WERI-Rb-1 (cell line): Measurements from ENCODE around the gene GNAQ.

ENCODE experiments used
- DNase-seq: peaks from one replicate; pipeline ENCODE4 v3.0.0-alpha.2; 2020
- H3K27ac ChIP-seq: fragments of 250-450 bp; sonication (Bioruptor Pico); 2 replicates; pipeline ENCODE4 v1.5.1; 2020; ENCODE audit warnings: mild to moderate bottlenecking, moderate library complexity
- H3K27me3 ChIP-seq: fragments of 250-450 bp; sonication (Bioruptor Pico); 2 replicates; pipeline ENCODE4 v1.5.1; 2021; ENCODE audit warnings: mild to moderate bottlenecking, low read depth, moderate library complexity; ENCODE audit not compliant: insufficient read depth, severe bottlenecking
- H3K36me3 ChIP-seq: fragments of 250-450 bp; sonication (Bioruptor Pico); 2 replicates; pipeline ENCODE4 v1.5.1; 2020; ENCODE audit warnings: mild to moderate bottlenecking, moderate library complexity
- H3K4me3 ChIP-seq: 2 replicates; pipeline ENCODE4 v1.5.1; 2011; ENCODE audit warnings: low read depth, mild to moderate bottlenecking, control low read depth, low read length
- H3K9me3 ChIP-seq: fragments of 250-450 bp; sonication (Bioruptor Pico); 2 replicates; pipeline ENCODE4 v1.5.1; 2021; ENCODE audit warnings: mild to moderate bottlenecking, moderate library complexity; ENCODE audit not compliant: severe bottlenecking
- TF ChIP-seq, protein P1 (sequence below): IDR thresholded peaks from 2 replicates; pipeline ENCODE4 v1.5.1; 2011; ENCODE audit warnings: low read depth, mild to moderate bottlenecking, control low read depth, inconsistent platforms, low read length

The GNAQ gene

DNA sequence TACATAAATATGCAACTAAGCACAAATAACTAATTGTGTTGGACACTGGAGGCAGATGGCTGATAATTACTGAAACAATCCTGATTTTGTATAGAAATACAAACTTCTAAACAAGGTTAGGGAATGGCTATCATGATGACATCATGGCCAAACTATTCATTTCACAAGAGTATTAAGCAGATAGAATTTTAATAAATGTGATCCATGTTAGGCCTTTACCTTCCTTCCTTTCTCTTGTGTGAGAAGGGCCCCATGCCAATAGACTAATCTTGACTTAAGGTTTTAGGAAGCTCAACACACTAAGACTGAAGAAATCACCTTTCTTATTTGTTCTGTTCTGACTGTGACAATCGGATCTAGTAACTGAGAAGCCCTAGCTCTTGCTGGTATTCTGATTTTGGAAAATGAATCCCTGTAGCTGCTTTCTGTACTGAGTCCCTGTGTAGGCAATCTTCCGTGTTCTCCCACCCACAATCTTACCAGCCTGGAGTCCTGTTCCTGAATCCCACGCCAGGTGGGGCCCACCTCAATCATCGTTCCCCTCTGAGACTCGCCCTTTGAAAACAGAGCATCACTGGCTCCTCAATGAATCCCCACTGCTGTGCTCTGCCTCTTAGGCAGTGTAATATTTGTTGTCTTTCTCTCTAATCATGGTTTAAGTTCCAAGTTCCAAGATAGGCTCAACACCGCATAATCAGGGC, 214.8 kb downstream of the GNAQ start:
- Histone ChIP-seq H3K36me3 (no peaks in the 10 kb centered on the region), H3K4me3 (no peak overlapping the region), H3K27ac (no peak overlapping the region), H3K9me3 (no peaks in the 10 kb centered on the region), H3K27me3 (no peaks in the 10 kb centered on the region)
- TF ChIP-seq, protein P1, sequence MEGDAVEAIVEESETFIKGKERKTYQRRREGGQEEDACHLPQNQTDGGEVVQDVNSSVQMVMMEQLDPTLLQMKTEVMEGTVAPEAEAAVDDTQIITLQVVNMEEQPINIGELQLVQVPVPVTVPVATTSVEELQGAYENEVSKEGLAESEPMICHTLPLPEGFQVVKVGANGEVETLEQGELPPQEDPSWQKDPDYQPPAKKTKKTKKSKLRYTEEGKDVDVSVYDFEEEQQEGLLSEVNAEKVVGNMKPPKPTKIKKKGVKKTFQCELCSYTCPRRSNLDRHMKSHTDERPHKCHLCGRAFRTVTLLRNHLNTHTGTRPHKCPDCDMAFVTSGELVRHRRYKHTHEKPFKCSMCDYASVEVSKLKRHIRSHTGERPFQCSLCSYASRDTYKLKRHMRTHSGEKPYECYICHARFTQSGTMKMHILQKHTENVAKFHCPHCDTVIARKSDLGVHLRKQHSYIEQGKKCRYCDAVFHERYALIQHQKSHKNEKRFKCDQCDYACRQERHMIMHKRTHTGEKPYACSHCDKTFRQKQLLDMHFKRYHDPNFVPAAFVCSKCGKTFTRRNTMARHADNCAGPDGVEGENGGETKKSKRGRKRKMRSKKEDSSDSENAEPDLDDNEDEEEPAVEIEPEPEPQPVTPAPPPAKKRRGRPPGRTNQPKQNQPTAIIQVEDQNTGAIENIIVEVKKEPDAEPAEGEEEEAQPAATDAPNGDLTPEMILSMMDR = no peak
- DNase-seq = no peak

DNA sequence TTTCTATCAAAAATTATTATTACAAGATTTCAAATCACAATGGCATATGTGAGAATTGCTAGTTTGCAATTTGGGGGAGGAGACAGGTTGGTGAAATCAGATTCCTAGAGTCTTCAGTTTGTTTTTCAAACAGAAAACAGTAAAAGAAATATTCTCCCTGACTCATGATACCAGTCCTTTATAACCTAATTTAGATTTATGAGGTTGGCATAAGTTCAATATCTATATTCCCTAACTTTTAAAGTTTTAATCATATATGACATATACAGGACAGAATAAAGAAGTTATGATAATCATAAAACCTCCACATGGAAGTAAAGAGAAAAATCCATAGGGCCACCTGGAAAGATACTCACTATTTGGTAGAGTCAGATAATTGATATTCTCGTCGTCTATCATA, 216.4 kb downstream of the GNAQ start:
- Histone ChIP-seq H3K9me3 (no peaks in the 10 kb centered on the region), H3K36me3 (no peaks in the 10 kb centered on the region), H3K27ac (no peak overlapping the region), H3K4me3 (no peak overlapping the region), H3K27me3 (no peaks in the 10 kb centered on the region)
- no peak for DNase-seq
- TF ChIP-seq, protein P1 = no peak

DNA sequence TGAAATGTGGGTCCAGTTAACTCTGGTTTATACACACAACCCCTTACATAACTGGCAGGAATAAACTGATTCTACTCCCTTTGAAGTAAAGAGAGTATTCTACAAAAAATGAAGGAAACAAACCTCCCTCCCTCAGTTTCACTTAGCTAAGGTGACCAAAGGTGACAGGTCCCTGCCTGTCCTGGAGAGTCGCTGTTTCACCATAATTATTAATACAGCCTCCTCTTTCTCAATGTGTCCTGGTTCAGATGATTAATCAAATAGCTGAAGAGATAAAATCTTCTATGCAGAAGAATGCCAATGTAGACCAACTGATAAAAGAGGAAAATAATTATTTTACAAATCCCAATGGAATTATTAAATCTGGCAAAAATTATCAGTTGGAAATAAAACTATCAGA, 219.8 kb downstream of the GNAQ start:
- H3K27me3 ChIP-seq = no peaks in the 10 kb centered on the region
- H3K27ac ChIP-seq = no peak overlapping the region
- no peak for DNase-seq
- H3K36me3 ChIP-seq = no peaks in the 10 kb centered on the region
- no peaks in the 10 kb centered on the region for H3K9me3 ChIP-seq
- TF ChIP-seq, protein P1 = no peak
- no peak overlapping the region for H3K4me3 ChIP-seq

DNA sequence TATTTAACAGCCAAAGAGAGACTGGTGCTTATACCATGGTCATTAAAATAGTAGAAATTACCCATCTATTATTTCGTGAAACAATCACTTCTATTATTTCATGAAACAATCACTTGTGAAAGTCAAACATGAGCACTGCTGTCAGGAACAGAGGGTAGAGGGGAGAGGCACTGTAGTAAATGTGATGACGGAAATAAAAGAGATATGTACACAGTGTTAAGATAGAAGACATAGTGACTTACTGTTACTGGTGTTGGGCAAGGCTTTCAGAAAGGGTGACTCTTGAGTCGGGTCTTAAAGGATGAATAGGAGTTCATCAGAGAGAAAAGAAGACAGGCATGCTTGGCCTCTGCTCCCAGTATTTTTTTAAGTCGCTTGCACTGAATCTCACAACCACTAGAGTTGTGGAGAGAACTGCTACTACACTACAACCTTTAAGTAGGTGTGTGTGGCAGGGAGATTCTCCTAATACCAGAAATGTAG, 220.9 kb downstream of the GNAQ start:
- Histone ChIP-seq H3K4me3 (no peak overlapping the region), H3K27ac (no peak overlapping the region), H3K9me3 (no peaks in the 10 kb centered on the region), H3K36me3 (no peaks in the 10 kb centered on the region), H3K27me3 (no peaks in the 10 kb centered on the region)
- TF ChIP-seq, protein P1 = no peak
- DNase-seq = no peak

DNA sequence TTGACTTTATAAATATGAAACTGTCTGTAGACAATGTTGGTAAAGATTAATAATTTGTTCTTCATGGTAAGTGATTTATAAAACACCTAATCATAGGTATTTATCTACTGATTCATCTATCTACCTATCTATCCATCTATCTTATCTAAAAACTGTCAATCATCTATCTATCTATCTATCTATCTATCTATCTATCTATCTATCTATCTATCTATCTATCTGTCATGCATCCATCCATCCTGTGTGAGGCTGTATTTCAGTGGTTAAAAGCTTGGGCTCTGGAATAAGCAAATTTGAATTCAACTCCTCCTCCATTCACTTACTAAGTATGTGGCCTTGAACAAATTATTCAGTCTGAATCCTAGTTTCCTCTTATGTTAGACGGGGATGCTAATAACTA, 221.6 kb downstream of the GNAQ start:
- TF ChIP-seq, protein P1 = no peak
- Histone ChIP-seq H3K36me3 (no peaks in the 10 kb centered on the region), H3K27ac (no peak overlapping the region), H3K4me3 (no peak overlapping the region), H3K9me3 (no peaks in the 10 kb centered on the region), H3K27me3 (no peaks in the 10 kb centered on the region)
- no peak for DNase-seq

DNA sequence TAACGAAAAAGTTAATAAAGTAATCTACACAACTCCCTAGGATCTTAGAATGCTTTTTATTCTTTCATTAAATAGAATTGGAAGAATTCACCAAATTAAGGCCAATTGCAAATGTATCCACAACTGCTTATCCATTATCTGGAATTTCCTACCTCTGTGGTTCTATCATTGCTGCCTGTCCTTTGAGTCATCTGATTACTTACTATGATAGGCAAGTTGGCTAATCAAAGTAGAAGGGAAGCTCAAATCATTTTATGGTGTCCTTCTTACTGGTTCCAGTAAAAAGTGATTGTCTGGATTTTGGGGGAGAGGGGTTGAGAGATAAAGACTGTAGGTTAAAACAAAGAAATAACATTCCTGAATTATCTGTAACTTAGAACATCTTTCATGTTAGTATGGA, 222.1 kb downstream of the GNAQ start:
- Histone ChIP-seq H3K36me3 (no peaks in the 10 kb centered on the region), H3K27ac (no peak overlapping the region), H3K4me3 (no peak overlapping the region), H3K27me3 (no peaks in the 10 kb centered on the region), H3K9me3 (no peaks in the 10 kb centered on the region)
- TF ChIP-seq, protein P1 = no peak
- no peak for DNase-seq
